SKM-1 (cell line): ENCODE data around the gene GMCL2.

Experiments used
- DNase-seq: peaks from one replicate; lab custom pipeline; 2025; ENCODE audit not compliant: unreplicated experiment; lab: John Stamatoyannopoulos, UW

Gene GMCL2

DNA sequence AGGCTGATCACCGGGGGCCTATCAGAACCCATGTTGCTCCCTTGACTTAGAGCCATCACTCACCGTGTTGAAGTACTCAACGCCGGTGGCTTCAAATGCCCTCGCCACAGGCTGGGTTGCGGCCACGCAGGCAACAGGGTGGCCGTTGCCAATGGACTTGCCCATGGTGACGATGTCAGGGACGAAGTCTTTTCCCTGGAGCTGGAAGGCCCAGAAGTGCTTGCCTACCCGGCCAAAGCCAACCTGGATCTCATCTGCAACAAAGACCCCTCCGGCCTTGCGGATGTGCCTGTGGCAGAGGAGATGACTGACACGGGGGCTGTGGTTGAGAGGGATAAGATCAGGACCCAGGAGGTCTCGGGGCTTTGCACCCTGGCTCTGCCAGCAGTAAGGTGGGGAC, 35.1 kb upstream of the GMCL2 start:
- no peak for DNase-seq

DNA sequence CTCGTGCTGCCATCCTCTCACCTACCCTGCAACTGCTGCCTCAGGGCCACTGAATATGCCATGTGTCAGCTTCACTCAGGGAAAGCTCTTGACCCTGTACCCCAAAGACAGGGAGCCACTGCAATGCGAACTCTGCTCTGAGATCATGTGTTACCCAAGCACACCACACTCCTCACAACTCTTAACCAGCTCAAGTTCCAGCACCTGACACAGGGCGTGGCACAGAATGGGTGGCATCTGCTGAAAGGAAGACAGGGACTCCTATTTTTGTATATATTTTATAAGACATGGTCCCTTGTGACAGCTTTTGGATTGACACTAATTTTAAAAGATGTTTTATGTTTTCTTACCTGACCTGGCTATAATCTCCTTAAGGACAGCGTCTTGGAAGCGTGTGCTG, 34.7 kb upstream of the GMCL2 start:
- no peak for DNase-seq

DNA sequence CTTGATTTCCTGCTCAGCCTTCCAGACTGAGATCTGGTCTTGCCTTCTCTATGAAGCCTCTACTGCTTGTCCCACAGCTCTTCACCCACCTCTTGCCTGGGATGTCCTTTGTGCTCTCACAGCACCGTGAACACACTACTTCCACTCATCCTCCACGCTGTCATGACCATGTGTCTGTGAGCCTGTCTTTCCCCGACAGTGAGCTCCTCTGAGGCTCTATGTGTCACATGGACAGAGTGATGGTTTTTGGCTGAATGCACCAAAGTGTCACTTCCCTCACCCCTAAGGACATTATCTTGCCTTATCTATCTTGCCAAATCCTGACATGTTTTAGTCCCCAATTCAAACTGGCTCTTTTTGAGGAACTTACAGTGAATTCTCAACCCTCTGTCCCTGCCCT, 34.1 kb upstream of the GMCL2 start:
- no peak for DNase-seq

DNA sequence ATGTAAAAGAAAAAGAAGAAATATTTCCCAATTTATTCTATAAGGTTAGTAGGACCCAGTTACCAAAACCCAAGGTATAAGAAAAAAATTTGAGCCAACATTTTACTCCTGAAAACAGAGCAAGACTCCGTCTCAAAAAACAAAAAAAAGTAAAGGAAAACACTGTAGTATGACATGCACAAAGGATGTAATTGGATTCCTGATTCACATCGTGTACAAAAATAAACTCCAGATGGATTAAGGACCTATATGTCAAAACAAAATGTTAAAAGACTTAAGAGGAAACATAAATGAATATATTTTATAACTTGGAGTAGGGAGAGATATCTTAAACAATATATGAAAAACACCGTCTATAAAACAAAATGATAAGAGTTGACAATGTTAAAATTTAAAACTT, 31.7 kb upstream of the GMCL2 start:
- DNase-seq: no peak

DNA sequence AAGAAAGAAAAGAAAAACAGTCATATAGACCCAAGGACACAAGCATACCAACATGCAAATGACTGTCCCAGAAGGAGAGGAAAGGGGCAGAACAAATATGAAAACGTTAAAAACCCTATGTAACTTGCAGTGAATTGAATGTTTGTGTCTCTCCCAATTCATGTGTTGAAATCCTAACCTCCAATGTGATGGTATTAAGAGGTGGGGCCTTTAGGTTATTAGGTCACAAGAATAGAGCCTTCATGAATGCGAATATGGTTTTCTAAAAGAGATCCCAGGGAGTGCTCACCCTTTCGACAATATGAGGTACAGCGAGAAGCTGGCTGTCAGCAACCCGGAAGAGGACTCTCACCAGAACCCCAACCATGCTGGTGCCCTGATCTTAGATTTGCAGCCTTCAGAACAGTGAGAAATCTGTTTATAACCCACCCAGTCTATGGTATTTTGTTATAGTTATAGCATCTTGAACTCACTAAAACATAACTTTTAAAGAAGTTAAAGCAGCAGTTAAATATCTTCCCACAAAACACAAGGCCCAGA, 31.1 kb upstream of the GMCL2 start:
- DNase-seq: no peak

DNA sequence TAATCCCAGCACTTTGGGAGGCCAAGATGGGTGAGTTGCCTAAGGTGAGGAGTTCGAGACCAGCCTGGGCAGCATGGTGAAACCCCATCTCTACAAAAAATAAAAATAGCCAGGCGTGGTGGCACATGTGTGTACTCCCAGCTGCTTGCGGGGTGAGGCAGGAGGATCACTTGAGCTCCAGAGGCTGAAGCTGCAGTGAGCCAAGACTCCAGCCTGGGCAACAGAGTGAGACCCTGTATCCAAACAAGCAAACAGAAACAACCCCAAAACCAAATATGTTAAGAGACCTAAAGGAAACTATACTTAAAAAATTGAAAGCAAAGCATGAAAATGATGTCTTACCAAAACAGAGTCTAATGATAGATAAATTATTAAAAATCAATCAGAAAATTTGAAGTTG, 29.6 kb upstream of the GMCL2 start:
- DNase-seq: no peak

DNA sequence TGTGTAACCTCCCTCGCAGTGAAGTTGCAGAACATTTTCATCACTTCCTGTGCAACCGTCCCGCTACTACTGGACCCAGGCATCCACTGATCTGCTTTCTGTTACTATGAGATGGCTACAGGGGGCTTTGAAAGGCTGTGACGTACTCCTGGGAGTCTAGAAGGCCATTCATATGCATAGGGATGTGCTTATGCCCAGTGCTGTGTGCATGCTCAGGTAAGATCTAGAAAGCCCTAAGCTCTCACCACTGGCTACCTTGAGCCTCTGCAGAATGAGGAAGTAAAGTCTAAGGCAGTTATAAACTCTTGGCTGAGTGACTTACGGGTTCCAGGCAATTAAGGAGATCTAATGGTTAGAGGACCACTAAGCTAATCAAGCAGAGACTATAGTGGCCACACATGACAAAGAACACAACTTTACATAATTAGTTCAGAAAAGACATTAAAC, 28.9 kb upstream of the GMCL2 start:
- peak; percentile 53 for DNase-seq

DNA sequence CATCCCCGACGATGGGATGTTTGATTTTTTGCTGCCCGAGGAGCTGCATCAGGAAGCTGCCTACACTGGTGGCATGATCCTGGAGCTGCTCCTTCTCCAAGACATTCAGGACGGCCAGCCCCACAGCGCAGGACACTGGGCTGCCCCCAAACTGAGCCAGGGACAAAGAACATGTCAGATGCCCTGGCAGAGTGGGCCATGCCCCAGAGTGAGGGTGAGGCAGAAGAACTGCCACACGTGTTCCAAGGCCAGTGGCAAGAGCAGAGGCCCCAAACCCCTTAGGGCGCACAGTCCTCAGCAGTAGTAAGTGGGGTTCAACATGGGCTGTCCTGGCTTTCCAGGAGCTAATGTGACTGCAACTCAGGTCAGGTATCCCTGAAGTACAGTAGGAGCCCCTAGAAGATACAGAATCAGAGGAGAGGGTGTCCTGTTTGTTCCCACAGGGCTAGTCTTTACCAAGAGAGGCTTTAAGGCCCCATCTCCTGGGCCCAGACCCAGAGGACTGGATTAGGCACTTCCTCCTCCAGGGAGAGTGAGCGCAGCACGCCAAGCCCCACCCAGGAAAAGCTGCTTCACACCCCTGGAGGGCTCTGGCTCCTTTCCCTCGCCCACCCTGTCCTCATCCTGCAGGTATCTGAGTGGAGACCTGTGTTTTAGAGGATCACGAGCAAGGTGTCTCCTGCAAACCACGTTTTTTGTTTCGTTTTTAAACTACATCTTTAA, 28.3 kb upstream of the GMCL2 start:
- DNase-seq: no peak

DNA sequence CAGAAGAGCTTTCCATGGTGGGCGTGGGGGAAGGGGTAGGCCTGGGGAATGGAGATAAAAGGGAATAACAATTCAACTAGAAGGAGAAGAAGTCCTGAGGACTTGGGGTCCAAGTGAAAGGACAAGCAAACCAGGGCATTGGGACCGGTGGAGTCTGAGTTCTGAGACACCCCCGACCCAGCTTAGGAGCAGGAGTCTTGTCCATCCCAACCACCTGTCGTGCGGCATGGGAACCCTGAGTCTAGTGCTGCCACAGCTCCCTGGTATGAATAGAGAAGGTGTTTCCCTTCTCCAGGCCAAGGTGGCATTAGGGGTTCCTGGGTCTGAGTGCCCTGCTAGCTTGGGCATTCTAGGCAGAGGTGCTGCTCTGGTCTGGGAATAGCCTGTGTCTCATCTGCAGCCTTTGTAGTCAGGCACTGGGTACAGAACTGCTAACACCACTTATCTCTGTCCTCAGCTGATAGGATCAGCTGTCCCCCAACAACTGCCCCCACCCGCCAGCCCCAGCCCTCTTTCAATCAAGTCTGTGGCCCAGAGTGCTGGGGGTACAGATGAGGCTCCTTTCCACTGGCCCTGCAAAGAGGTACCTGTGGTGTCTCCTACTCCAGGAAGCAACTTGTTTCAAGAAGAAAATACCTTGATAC, 27.1 kb upstream of the GMCL2 start:
- no peak for DNase-seq

DNA sequence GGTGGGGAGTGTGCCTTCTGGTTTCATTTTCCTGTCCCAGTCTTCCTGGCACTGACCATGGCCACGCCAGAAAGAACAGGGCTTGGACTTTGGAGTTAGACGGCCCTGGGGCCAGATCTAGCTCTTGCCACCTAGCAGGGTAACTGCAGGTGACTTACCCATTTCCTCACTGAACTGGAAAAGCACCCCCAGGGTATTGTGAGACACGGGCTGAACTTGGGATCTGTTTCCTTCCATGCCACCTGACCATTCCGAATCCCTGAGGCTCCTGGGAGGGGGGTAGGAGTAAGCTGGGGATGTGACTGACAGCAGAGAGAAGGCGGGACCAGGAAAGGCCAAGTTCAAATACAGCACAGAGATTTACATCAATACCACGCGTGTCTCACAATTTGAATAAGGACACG, 26.6 kb upstream of the GMCL2 start:
- DNase-seq: no peak

DNA sequence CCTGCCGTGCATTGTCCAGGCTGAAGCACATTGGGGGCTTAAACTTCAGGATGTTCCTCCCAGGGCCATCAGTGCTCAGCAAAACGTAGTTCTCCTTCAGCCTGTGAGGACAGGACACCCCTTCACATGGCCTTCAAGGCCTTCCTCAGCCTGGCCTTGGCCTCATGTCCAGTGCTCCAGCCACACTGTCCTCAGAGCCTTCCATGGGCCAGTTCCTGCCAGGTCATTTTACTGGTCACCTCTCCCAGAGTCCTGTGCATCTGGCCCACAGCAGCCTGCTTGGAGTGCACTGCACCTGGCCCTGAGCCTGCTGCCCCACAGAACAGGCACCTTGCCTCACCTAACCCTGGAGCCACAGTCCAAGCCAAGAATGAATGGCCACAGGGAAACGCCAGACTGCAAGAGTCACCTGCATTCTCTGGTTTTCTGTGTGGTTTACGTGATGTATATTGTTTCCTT, 25.9 kb upstream of the GMCL2 start:
- no peak for DNase-seq

DNA sequence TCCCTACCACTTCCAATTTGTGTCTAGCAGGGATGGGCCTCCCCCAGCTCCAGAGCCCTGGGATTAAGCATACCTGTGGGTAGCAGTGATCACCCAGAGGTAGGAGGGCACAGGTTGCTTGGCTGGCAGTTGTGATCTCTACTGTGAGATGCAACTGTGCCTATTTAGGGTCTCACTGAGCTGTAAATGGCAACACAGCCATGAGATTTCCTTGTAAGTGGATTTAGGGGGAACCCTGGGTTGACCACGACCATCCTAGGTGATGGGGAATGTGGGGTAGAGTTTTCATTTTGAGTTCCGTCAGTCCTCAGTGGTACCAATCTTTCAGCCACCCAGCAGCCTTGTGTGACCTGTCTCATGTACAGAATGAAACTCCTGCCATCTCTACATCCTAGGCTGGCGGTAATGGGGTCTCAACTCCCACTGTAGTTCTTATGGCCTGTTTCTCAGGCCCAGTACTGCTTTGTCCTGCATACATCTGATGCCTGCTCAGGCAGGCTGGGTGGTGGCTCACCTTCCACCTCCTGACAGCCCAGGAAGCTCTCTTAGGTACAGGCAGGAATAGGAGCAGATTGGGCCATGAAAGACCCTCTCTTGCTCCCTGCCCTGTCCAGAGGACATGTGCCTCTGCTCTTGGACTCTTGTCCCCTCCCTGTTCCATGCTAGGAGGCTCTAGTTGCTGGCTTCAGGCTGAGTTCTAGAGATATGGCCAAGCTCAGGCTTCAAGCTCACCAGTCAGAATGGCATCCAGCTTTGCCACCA, 25.3 kb upstream of the GMCL2 start:
- DNase-seq: no peak

DNA sequence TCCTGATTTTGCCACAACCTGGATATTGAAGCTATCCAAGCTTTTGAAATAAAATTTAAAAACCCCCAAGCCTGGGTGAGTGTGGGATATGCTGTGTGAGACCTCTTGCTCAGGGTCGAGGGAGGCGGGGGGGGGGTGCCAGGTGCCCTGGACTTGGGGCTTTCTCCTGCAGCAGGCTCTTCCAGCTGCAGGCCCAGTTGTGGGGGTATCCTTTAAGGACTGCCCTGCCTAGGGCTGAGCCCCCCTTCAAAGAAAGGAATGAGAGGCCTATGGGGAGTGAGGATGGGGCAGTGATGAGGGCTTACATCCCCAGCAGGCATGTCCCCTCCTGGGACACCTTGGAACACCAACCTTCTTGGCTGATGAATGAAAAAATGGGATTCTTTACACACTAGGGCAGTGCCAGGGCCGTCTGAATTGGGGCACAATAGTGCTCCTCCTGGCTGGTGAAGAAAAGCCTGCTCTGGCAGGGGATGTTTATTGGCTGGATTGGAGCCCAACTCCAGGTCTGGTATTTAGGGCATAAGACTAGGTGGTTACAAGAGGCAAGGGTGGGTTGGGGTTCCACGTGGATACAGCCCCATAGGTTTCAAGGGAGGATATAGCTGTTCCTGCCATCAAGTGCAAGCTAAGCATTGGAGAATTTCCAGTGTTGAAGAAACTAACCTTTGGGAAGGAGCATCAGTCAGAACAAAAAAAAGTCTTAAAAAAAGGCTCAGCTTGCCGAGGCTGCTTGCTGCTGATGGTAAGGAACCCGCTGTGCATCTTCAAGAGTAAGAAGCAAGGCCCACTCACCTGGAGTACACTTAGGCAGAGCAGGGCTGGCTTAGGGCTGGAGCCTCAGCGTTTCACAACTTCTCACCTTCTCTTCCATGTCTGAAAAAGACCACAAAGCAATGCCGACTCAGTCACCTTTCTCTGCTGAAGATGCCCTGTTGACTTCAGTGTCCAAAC, 24.2 kb upstream of the GMCL2 start:
- DNase-seq: no peak

DNA sequence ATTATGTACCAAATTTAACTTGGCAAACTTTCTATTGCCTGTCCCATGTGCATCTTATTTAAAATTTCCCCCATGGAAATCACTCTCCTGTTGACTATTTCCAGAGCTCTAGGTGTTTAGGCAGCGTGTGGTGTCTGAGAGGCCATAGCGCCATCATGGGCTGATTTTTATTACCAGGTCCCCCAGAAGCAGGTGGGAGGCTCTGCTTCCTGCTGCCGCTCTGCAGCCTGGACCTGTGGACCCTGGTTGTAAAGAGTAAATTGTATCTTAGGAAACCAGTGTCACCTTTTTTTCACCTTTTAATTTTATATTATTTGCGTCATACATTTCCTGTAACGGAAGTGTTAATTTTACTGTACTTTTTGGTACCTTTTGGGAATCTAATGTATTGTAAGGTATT, 23.5 kb upstream of the GMCL2 start:
- no peak for DNase-seq

DNA sequence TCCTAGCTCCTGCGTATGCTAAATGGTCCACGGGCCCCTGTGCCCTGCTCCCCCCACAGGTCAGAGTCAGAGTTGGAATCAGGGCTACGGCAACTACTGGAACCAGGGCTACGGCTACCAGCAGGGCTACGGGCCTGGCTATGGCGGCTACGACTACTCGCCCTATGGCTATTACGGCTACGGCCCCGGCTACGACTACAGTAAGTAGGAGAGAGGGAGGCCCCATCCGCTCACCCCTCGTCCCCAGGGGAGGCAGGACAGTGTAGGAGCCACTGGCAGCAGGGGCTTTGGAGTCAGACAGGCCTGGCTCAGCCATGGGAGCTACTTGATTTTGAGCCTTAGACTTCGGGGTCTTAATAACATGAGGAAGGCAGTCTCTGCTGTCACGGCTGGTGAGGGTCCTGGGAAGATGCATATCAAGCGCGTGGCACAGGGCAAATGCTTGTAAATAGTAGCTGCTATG, 22.9 kb upstream of the GMCL2 start:
- DNase-seq: no peak

DNA sequence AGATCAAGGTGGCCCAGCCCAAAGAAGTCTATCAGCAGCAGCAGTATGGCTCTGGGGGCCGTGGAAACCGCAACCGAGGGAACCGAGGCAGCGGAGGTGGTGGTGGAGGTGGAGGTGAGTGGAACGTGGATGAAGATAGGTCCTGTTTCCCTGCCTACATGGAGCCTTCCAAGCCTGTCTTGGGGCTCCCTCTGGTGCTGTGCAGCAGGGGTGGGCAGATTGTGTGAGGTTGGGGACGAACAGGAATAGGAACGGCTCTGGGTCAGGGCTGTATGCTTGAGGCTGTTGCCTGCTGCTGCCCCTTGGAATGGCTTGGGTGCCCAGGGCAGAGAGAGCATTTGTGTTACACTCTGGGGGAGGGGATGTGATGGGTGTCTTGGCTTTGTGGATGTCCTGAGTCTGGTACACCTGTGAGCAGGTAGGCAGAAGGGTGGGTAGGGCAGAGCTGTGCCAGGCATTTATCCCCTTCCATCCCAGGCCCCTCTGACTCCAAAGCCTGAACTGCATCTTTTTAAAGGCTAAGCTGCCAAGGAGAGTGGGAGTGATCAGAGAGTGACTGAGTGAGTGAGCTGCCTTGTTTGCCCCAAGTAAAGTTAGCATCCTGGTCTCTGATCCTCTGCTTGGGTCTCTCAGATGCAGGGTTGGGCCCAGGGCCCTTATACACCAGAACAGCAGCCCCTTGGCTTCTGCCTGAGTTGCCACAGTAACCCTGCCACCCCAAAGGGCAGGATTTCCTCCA, 22.3 kb upstream of the GMCL2 start:
- no peak for DNase-seq

DNA sequence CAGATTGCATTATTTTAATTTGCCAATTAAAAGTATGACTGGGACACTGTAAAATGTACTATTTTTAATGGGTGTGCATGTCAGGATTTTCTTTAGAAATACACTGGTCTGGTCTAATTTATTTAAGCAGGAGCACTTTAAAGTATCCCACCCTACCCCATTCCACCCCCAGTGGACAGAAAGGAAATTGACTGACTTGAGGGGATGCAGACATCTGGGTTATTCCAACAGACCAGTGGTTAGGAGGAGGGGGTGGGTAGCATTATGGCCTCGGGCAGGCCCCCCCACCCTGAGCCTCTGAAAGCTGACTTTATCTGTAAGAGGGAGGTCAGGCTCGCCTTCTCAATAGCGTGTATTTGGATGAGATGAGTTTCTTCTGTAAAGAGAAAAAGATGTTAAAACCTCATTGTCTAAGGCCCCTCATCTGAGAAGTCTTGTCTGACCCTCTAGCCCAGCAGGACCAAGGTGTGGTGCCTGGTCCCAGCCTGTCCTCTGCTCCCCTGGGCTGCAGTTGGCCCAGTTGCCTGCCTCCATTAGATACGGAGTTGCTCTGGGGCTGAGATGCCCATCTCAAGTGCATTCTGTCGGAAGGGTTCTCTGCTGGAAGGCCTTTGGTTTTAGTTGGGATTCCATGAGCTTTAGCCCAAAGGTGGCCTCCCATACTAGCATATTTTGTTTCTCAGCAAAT, 21.5 kb upstream of the GMCL2 start:
- DNase-seq: no peak

DNA sequence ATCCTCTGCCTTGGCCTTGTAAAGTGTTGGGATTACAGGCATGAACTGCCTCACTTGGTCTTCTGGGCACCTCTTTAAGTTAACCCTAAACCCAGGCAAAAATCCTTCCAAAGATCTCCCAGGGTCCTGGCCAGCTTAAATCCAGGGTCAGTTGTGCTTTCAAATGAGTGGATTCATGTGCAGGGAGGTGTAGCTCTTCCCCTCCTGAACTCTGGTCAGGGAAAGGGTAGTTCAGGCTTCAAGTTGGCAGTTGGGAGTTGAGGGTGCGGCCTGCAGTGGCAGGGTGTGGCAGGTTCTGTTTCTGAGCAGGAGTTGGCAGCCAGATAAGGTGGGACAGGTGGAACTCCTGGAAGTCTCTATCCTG, 20.7 kb upstream of the GMCL2 start:
- no peak for DNase-seq

DNA sequence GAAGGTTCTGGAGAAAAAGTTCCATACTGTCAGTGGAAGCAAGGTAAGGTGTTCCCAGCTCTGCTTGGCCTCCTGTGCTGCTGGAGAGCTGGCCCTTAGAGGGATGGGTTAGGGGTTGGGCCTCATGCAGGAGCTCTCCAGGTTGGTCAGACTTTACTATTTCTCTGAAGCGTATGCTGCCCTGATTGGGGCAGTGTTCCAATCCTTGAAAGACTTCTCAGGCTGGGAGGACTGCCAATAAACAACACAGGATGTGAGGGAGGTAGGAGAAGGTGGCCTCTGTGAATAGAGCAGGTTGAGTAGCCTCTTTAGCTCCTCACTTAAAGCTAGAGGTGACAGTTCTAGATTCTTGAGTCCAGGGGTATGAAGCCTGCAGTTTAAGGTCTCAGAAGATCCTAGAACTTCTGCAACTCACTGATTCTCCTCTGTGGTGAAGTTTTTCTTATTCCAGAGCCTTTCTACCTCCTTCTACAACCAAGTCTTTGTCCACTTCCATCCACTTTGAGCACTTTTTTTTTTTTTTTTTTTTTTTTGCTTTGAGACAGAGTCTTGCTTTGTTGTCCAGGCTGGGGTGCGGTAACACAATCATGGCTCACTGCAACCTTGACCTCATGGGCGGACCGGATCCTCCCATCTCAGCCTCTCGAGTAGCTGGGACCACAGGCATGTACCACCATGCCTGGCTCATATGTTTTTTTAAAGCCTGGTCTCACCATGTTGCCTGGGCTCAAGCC, 20.2 kb upstream of the GMCL2 start:
- no peak for DNase-seq
